HG02943 (cell line): ENCODE results near the gene QPRT.
"Not testable (repeated sequence)": the region's sequence is repeated elsewhere in the genome, so short reads cannot be mapped to it uniquely, and the experiment has no call there.

ENCODE experiments used
- ATAC-seq: cut with Tn5 transposase; IDR thresholded peaks from one replicate; pipeline ENCODE4 v1.9.1; 2021; ENCODE audit warnings: mild to moderate bottlenecking, low read depth, moderate library complexity; ENCODE audit not compliant: unreplicated experiment

Gene QPRT

GRCh38 chr16:29712809-29713208, 33.8 kb downstream of the QPRT start:
- no peak for ATAC-seq

DNA sequence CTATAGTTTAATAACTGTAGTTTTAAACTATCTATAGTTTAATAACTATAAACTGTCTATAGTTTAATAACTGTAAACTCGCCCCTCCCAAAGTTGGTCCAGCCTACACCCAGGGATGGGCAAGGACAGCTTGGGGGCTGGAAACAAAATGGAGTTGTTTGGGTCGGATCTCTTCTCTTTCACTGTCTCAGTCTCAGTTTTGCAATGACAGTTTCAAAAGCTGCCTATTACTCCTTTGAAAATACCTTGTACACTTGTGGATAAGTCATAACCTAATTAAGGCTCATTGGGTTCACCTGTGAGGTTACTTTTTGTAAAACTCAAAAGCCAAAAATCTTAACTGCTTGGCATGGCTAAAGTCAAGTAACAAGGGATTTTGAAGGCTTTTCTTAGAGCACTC, 35.4 kb downstream of the QPRT start:
- no peak for ATAC-seq

DNA sequence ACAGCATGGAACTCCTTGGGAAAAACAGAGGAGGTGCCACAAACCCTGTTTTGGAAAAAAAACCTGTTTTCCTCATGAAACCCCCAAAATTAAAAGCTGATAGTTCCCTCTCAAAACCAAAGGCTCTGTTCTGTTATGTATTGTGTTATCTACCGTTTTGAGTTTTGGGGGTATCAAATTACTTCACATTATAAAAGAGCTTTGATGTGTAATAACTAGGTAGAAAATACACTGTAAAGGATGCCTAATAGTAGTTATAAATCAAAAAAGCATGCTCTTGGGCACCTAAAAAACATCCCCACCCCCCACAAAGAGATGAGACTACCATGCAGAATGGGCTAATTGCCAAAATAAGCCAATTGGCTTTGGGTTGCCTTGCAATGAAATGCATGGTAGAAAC, 36.0 kb downstream of the QPRT start:
- ATAC-seq: no peak

GRCh38 chr16:29717113-29717512, 38.1 kb downstream of the QPRT start:
- ATAC-seq: no peak

GRCh38 chr16:29719063-29719462, 40.1 kb downstream of the QPRT start:
- ATAC-seq: no peak

DNA sequence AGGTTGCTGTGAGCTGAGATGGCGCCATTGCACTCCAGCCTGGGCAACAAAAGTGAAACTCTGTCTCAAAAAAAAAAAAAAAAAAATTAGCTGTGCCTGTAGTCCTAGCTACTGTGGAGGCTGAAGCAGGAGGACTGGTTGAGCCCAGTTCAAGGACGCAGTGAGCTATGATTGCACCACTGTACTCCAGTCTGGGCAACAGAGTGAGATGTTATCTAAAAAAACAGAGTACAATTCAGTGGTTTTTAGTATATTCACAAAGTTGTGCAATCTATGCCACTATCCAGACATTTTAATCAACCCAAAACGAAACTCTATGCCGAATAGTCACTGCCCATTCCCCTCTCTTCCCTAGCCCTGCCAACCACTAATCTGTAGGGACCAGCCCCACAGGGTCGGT, 41.7 kb downstream of the QPRT start:
- ATAC-seq: no peak

- ATAC-seq: not testable (repeated sequence)
Measured at GRCh38 chr16:29721167-29721879, 42.3 kb downstream of the QPRT start.

- no peak for ATAC-seq
Measured at GRCh38 chr16:29726845-29727377, 47.9 kb downstream of the QPRT start.

GRCh38 chr16:29727452-29727851, 48.5 kb downstream of the QPRT start:
- ATAC-seq: no peak

DNA sequence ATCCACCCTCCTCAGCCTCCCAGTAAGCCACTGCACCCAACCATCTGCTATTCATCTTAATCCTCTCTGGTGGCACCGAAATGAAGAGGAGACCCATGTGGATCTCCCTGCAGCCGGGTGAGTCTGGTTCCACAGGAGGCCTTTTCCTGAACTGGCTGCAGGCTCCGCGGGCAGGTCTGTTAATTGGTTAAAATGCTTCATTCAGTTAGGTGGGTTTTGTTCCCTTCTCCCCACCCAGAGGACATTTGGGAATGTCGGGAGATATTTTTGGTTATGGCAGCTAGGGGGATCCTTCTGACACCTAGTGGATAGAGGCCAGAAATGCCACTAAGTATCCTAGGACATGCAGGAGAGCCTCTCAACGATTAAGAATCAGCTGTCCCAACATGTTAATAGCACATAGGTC, 50.1 kb downstream of the QPRT start:
- no peak for ATAC-seq

- ATAC-seq: no peak
Measured at GRCh38 chr16:29730649-29731048, 51.7 kb downstream of the QPRT start.

DNA sequence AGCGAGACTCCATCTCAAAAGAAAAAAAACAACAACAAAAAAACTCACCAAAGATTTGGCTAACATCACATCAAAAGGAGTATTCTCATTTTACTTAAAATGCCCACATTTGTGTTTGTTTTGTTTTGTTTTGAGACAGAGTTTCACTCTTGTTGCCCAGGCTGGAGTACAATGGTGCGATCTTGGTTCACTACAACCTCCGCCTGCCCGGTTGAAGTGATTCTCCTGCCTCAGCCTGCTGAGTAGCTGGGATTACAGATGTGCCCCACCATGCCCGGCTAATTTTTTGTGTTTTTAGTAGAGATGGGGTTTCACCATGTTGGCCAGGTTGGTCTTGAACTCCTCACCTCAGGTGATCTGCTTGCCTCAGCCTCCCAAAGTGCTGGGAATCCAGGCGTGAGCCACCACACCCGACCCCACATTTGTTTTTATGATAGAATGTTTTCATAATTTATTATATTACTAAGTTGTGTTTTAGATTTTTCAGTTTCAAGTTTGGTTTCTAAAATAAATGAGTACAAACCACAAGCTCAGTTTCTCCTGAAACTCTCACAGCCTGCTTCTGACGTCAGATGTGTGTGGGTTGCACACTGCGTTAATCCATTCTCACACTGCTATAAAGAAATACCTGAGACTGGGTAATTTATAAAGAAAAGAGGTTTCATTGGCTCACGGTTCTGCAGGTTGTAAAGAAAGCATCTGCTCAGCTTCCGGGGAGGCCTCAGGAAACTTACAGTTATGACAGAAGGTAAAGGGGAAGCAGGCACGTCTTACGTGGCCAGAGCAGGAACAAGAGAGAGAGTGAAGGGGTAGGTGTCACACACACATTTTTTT, 53.0 kb downstream of the QPRT start:
- not testable (repeated sequence) for ATAC-seq

DNA sequence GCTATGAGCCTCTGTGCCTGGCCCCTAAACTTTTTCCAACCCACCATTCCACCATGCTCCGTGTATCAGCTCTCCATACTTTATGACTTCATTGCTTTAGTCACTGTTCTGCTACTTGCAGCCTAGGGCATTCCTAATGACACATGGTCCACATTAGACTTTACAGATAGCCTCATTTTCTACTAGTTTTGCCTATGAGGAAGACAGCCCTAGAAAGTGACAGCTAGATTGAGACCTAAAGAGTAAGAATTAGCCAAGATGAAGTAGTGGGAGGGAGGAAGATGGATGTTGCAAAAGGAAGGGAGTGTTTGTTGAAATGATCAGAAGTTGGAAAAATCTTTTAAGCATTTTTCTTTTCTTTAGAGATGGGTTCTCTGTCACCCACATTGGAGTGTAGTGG, 55.8 kb downstream of the QPRT start:
- no peak for ATAC-seq

DNA sequence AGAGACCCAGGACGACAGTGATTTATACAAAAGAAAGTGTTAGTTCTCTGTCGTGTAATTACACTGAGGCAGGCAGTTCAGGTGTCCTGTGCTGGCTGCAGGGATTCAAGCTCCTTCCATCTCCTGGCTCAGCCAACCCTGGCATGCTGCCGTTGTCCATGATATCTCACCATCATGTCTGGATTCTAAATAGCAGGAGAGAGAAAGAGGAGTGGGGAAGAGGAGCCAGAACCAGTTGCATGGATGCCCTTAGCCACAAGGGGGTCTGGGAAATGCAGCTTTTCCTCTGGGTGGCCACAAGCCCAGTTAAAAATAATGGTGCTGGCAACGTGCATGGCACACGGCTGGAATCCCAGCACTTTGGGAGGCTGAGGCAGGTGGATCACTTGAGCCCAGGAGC, 57.1 kb downstream of the QPRT start:
- ATAC-seq: no peak

GRCh38 chr16:29736764-29737163, 57.8 kb downstream of the QPRT start:
- ATAC-seq: no peak

- ATAC-seq: no peak
Measured at GRCh38 chr16:29737713-29738112, 58.7 kb downstream of the QPRT start.

GRCh38 chr16:29738514-29738913, 59.5 kb downstream of the QPRT start:
- no peak for ATAC-seq

DNA sequence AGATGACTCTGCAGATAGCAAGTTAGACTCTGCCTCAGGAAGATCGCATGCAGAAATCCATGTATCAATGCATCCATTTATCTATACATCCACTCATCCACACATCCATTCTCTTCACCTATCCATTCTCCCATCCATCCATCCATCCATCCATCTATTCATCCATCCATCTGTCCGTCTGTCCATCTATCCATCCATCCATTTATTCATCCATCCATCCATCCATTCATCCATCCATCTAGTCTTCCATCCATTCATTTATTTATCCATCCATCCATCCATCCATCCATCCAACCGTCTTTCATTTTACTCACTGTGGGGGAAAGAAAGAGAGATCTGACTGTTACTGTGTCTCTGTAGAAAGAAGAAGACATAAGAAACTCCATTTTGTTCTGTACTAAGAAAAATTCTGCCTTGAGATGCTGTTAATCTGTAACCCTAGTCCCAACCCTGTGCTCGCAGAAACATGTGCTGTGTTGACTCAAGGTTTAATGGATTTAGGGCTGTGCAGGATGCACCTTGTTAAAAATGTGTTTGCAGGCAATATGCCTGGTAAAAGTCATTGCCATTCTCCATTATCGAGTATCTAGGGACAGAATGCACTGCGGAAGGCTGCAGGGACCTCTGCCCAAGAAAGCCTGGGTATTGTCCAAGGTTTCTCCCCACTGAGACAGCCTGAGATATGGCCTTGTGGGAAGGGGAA, 61.1 kb downstream of the QPRT start:
- ATAC-seq: not testable (repeated sequence)

DNA sequence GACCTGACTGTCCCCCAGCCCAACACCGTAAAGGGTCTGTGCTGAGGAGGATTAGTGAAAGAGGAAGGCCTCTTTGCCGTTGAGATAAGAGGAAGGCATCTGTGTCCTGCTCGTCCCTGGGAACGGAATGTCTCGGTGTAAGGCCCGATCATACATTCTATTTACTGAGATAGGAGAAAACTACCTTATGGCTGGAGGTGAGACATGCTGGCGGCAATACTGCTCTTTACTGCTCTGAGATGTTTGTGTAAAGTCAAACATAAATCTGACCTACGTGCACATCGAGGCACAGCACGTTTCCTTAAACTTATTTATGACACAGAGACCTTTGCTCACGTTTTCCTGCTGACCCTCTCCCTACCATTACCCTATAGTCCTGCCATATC, 61.6 kb downstream of the QPRT start:
- not testable (repeated sequence) for ATAC-seq

DNA sequence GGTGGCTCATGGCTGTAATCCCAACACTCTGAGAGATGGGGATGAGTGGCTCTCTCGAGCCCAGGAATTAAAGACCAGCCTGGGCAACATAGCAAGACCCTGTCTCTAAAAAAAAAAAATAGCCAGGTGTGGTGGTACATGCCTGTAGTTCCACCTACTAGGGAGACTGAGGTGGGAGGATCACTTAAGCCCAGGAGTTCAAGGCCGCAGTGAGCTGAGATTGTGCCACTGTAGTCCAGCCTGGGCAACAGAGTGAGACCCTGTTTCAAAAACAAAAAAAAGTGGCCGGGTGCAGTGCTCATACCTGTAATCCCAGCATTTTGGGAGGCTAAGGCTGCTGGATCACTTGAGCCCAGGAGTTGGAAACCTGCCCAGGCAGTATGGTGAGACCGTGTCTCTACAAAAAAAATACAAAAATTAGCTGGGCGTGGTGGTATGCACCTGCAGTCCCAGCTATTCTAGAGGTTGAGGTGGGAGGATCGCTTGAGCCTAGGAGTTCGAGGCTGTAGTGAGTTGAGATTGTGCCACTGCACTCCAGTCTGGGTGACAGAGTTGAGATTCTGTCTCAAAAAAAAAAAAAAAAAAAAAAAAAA, 63.8 kb downstream of the QPRT start:
- ATAC-seq: no peak

DNA sequence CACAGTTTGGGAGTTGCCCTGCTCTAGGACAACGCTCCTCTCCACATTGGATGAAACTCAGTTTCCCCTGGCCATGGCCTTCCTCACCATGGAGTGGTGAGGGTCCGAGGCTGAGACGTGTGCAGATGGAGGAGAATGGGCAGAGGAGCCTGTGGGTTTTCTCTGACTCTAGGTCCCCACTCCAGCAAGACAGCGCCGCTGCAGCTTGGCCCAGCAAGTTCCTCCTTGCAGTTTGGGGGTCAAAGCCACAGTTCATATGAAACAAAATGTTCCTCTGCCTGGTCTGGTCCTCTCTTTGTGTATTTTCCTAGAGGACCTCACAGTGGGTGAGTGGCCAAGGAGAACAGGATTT, 64.5 kb downstream of the QPRT start:
- no peak for ATAC-seq
